HCT116 (cell line): ENCODE results near the gene SLC66A2. TPM values are rescaled to one million over a fixed set of nuclear protein-coding genes. Genes with fewer than 3 reads are reported as not detected.

ENCODE experiments used
- ATAC-seq: fragments of 200-7000 bp; cut with Tn5 transposase; 2 replicates; pipeline ENCODE4 v1.9.1; 2020; ENCODE audit warnings: mild to moderate bottlenecking, moderate library complexity
- BruUV-seq: library from RNA; stranded (reverse); fragments of 400-500 nt; replicated peaks from 2 replicates; lab custom pipeline; 2021; lab: Mats Ljungman, UMichigan
- CTCF ChIA-PET: fragments of 300-600 bp; sonication (Branson Sonifier 250); formaldehyde crosslinking; loops from one replicate; lab custom pipeline; 2021; ENCODE audit warnings: antibody characterized with exemption; lab: Charles Lee
- POLR2A ChIA-PET: fragments of 300-600, 350-600 bp; sonication (Branson Sonifier 250); formaldehyde crosslinking; loops from one replicate; lab custom pipeline; 2021; ENCODE audit warnings: antibody characterized with exemption; lab: Charles Lee
- RAD21 ChIA-PET, 2 experiments: fragments of 300-600 bp; sonication (Branson Sonifier 250); formaldehyde crosslinking; loops; one replicate each; lab custom pipeline; 2023; ENCODE audit warnings: low total read pairs in 2 of 2; ENCODE audit not compliant: uncharacterized antibody in 2 of 2, unreplicated experiment in 2 of 2, low non-redundant PET in 1 of 2; lab: Charles Lee
- DNase-seq: peaks from one replicate; pipeline ENCODE4 v3.0.0-alpha.2; 2010; ENCODE audit warnings: low read depth, low spot score
- H2AFZ ChIP-seq: fragments of 200-600 bp; shearing (Covaris generic), sonication (generic); 2 replicates; pipeline ENCODE4 v1.6.1; 2017; ENCODE audit warnings: low read depth, mixed run types, mixed read lengths, antibody characterized with exemption, low read length; ENCODE audit not compliant: poor library complexity, severe bottlenecking
- H3K27ac ChIP-seq: 2 replicates; pipeline ENCODE4 v1.5.1; 2012; ENCODE audit warnings: low read depth, low read length
- H3K27me3 ChIP-seq: fragments of 200-600 bp; sonication (generic); 2 replicates; pipeline ENCODE4 v1.6.1; 2016; ENCODE audit warnings: mixed run types, low read length, mixed read lengths; ENCODE audit not compliant: insufficient read depth
- H3K36me3 ChIP-seq, 2 experiments: fragments of 200-500 bp in 1 of 2; fragments of 200-600 bp in 1 of 2; sonication (Bioruptor generic) in 1 of 2; sonication (generic) in 1 of 2; 2 replicates each; pipeline versions ENCODE4 v1.5.1 to v1.6.1; 2014 to 2016; ENCODE audit warnings: low read length in 2 of 2, inconsistent platforms in 1 of 2, mixed read lengths in 1 of 2, mixed run types in 1 of 2; ENCODE audit not compliant: insufficient read depth in 2 of 2, control insufficient read depth in 1 of 2
- H3K4me1 ChIP-seq, 2 experiments: fragments of 200-600 bp in 1 of 2; sonication (generic) in 1 of 2; 2 replicates each; pipeline versions ENCODE4 v1.5.1 to v1.6.1; 2012 to 2017; ENCODE audit warnings: low read length in 2 of 2, inconsistent platforms in 1 of 2, mild to moderate bottlenecking in 1 of 2, mixed read lengths in 1 of 2, mixed run types in 1 of 2, moderate library complexity in 1 of 2; ENCODE audit not compliant: insufficient read depth in 2 of 2, control insufficient read depth in 1 of 2
- H3K4me2 ChIP-seq: fragments of 200-600 bp; sonication (generic); 2 replicates; pipeline ENCODE4 v1.6.1; 2017; ENCODE audit warnings: mixed run types, low read length, mixed read lengths
- H3K4me3 ChIP-seq, 2 experiments: fragments of 200-600 bp in 1 of 2; sonication (generic) in 1 of 2; replicated peaks in 1 of 2; 2 replicates each; pipeline ENCODE4 v1.5.1; 2011 to 2016; ENCODE audit warnings: low read length in 2 of 2, control low read depth in 1 of 2, low read depth in 1 of 2, mild to moderate bottlenecking in 1 of 2, mixed read lengths in 1 of 2, mixed run types in 1 of 2
- H3K79me2 ChIP-seq: fragments of 200-600 bp; sonication (generic); 2 replicates; pipeline ENCODE4 v1.6.1; 2017; ENCODE audit warnings: mild to moderate bottlenecking, mixed run types, low read length, moderate library complexity, mixed read lengths; ENCODE audit not compliant: insufficient read depth
- H3K9ac ChIP-seq: fragments of 200-600 bp; sonication (generic); 2 replicates; pipeline ENCODE4 v1.6.1; 2016; ENCODE audit warnings: low read length, mixed read lengths
- H3K9me2 ChIP-seq: fragments of 200-600 bp; sonication (generic), shearing (Covaris generic); 2 replicates; pipeline ENCODE4 v1.6.1; 2017; ENCODE audit warnings: mixed run types, mild to moderate bottlenecking, moderate library complexity; ENCODE audit not compliant: insufficient read depth
- H3K9me3 ChIP-seq, 2 experiments: fragments of 200-500 bp in 1 of 2; fragments of 200-600 bp in 1 of 2; sonication (Bioruptor generic) in 1 of 2; sonication (generic) in 1 of 2; 2 replicates each; pipeline ENCODE4 v1.6.1; 2014 to 2017; ENCODE audit warnings: low read length in 2 of 2, mixed read lengths in 2 of 2, inconsistent platforms in 1 of 2, low read depth in 1 of 2, mild to moderate bottlenecking in 1 of 2, mixed run types in 1 of 2, moderate library complexity in 1 of 2; ENCODE audit not compliant: control insufficient read depth in 1 of 2, insufficient read depth in 1 of 2
- H4K20me1 ChIP-seq: fragments of 200-600 bp; sonication (generic), shearing (Covaris generic); 2 replicates; pipeline ENCODE4 v1.6.1; 2017; ENCODE audit warnings: mixed run types, mild to moderate bottlenecking, moderate library complexity; ENCODE audit not compliant: insufficient read depth
- ATF3 ChIP-seq: IDR thresholded peaks from 2 replicates; pipeline ENCODE4 v1.6.1; 2012
- CBX3 ChIP-seq: IDR thresholded peaks from 2 replicates; pipeline ENCODE4 v1.6.1; 2012; ENCODE audit warnings: low read depth
- CTCF ChIP-seq, 3 experiments: fragments of 200-600 bp in 1 of 3; sonication (generic) in 1 of 3; IDR thresholded peaks in 2 of 3; conservative IDR thresholded peaks in 1 of 3; 2 replicates each; pipeline ENCODE4 v1.5.1; 2012 to 2017; ENCODE audit warnings: low read depth in 2 of 3, low read length in 2 of 3, antibody characterized with exemption in 1 of 3, borderline replicate concordance in 1 of 3, control low read depth in 1 of 3, mild to moderate bottlenecking in 1 of 3, mixed read lengths in 1 of 3, mixed run types in 1 of 3, moderate library complexity in 1 of 3; ENCODE audit not compliant: insufficient read depth in 1 of 3
- EGR1 ChIP-seq: IDR thresholded peaks from 2 replicates; pipeline ENCODE4 v1.6.1; 2012; ENCODE audit warnings: low read depth
- ELF1 ChIP-seq: IDR thresholded peaks from 2 replicates; pipeline ENCODE4 v1.6.1; 2012; ENCODE audit warnings: low read depth, borderline replicate concordance
- EZH2phosphoT487 ChIP-seq: fragments of 200-600 bp; IDR thresholded peaks from 2 replicates; pipeline ENCODE4 v1.6.1; 2018; ENCODE audit warnings: antibody characterized with exemption, borderline replicate concordance
- JUND ChIP-seq: IDR thresholded peaks from 2 replicates; pipeline ENCODE4 v1.6.1; 2012
- POLR2A ChIP-seq: IDR thresholded peaks from 2 replicates; pipeline ENCODE4 v1.7.0; 2011; ENCODE audit warnings: borderline replicate concordance; ENCODE audit not compliant: insufficient read depth, insufficient read length; ENCODE audit errors: extremely low read depth
- RAD21 ChIP-seq: IDR thresholded peaks from 2 replicates; pipeline ENCODE4 v1.6.1; 2012; ENCODE audit warnings: low read depth, mild to moderate bottlenecking
- SRF ChIP-seq: IDR thresholded peaks from 2 replicates; pipeline ENCODE4 v1.6.1; 2012; ENCODE audit warnings: low read depth
- TCF7L2 ChIP-seq: IDR thresholded peaks from 2 replicates; pipeline ENCODE4 v1.7.0; 2011; ENCODE audit warnings: borderline replicate concordance, inconsistent platforms; ENCODE audit not compliant: insufficient read depth, insufficient read length; ENCODE audit errors: extremely low read depth
- YY1 ChIP-seq: IDR thresholded peaks from 2 replicates; pipeline ENCODE4 v1.6.1; 2011; ENCODE audit warnings: low read length, low read depth, moderate library complexity, mild to moderate bottlenecking; ENCODE audit not compliant: insufficient replicate concordance; ENCODE audit errors: extremely low read depth
- ZBTB33 ChIP-seq: IDR thresholded peaks from 2 replicates; pipeline ENCODE4 v1.6.1; 2011; ENCODE audit warnings: mild to moderate bottlenecking, low read length, moderate library complexity; ENCODE audit not compliant: insufficient replicate concordance; ENCODE audit errors: extremely low read depth
- ZFX ChIP-seq: fragments of 450-650 bp; IDR thresholded peaks from 2 replicates; pipeline ENCODE4 v1.6.1; 2017
- ZNF274 ChIP-seq: fragments of 200-500 bp; sonication (Bioruptor generic); IDR thresholded peaks from 2 replicates; pipeline ENCODE4 v1.6.1; 2014; ENCODE audit warnings: mild to moderate bottlenecking, low read depth, low read length, inconsistent platforms
- intact Hi-C: fragments of 100-400 bp; cut with micrococcal nuclease; formaldehyde crosslinking; loops from 2 replicates; pipeline ENCODE4 v1.10.0; 2022
- total RNA-seq: library from RNA; stranded (reverse); gene quantifications from one replicate; pipeline ENCODE4 v1.2.1, GENCODE V29; 2021; ENCODE audit not compliant: unreplicated experiment

The SLC66A2 gene
- total RNA-seq, 1 experiment from 2014 or later, result 44.9 TPM

GRCh38 chr18:79897940-79898625 is 53.4 kb downstream of the SLC66A2 start:
- ATAC-seq, result no peak
- H3K4me3 ChIP-seq, result no peak overlapping the region
- no peaks in the 10 kb centered on the region for H3K4me1 ChIP-seq
- no peaks in the 10 kb centered on the region for H3K79me2 ChIP-seq
- DNase-seq, result no peak
- no peaks in the 10 kb centered on the region for H4K20me1 ChIP-seq
- no peak overlapping the region for H3K27ac ChIP-seq
- ChIA-PET POLR2A (no interaction called here), CTCF (no interaction called here), RAD21 (no interaction called here)
- no peak overlapping the region for H2AFZ ChIP-seq
- H3K9me3 ChIP-seq, result peaks cover 15 to 31% of the 10 kb centered on the region in 2 experiments; a peak in 2 of 4 replicates
- TF ChIP-seq EGR1, result no peak
- TF ChIP-seq SRF, result no peak
- TF ChIP-seq TCF7L2, result no peak
- no peak for TF ChIP-seq ELF1
- no peak for TF ChIP-seq ZFX
- no peak for TF ChIP-seq ZBTB33
- TF ChIP-seq CTCF (IDR thresholded peaks at IDR 0.05 in 2 of 3, conservative IDR thresholded peaks at IDR 0.05 in 1 of 3; ENCODE audit: borderline replicate concordance in 1 of 3, insufficient read depth in 1 of 3, low read depth in 2 of 3, low read length in 2 of 3), result no peak
- TF ChIP-seq JUND, result no peak
- TF ChIP-seq ATF3, result no peak
- TF ChIP-seq CBX3, result no peak
- no peak for TF ChIP-seq YY1
- TF ChIP-seq EZH2phosphoT487, result no peak
- TF ChIP-seq RAD21, result no peak
- no peak for TF ChIP-seq POLR2A
- no peak for TF ChIP-seq ZNF274
- H3K27me3 ChIP-seq, result no peaks in the 10 kb centered on the region
- no peak overlapping the region for H3K4me2 ChIP-seq
- no peaks in the 10 kb centered on the region for H3K9me2 ChIP-seq
- H3K36me3 ChIP-seq, result 0 out of 4 replicates have a peak, but pooled peaks cover 0 to 10% of the 10 kb centered on the region in 2 experiments
- H3K9ac ChIP-seq, result no peak overlapping the region
- intact Hi-C loops, result no loop called here
- BruUV-seq, result no TSS peak
